GM21786 (cell line): Measurements from ENCODE around the gene RTP3.
"Not testable (repeated sequence)": the region's sequence is repeated elsewhere in the genome, so short reads cannot be mapped to it uniquely, and the experiment has no call there.

Experiments used
- ATAC-seq: cut with Tn5 transposase; IDR thresholded peaks from one replicate; pipeline ENCODE4 v1.9.1; 2021; ENCODE audit not compliant: unreplicated experiment

Gene RTP3

DNA sequence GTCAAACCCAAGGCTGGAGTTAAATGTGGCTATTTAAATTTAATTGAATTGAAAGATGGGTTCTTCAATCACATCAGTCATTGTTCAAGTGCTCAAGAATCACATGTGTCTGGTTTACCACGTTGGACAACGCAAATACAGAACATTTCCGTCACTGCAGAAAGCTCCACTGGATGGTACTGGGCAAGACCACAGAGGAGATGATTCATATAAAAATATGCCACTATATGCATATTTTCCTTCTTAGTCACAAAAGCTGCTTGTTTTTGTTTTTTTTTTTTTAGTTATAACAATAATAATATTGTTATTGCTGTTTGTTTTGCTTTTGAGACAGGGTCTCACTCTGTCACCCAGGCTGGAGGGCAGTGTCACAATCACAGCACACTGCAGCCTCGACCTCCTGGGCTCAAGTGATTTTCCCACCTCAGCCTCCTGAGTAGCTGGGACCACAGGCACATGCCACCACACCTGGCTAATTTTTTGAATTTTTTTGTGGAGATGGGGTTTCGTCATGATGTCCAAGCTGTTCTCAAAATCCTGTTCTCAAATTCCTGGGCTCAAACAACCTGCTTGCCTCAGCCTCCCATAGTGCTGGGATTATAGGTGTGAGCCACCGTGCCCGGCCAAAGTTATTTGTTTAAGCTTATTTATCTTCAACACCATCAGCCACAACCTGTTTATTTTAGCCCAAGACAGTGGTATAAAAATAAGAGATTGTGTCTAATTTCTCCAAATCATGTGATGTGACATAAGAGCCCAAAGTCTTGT lies 19.4 kb downstream of the RTP3 start:
- no peak for ATAC-seq

DNA sequence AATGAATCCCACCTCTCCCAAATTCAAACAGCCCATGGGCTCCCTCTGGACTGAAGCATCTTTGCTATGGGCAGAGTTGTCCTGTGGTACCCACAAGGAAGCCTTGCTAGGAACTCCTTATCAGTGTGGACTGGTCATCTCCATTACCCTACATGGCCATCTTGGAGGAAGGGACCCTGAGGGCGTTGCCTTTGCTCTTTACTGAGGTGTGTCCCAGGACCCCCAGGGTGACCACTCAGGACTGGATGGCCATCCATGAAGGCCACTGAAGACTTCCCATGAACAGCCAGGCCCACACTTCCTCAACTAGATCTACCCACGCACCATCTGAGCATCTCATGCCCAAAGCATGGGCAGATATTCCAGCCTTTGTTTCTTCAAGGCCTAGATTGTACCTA lies 20.0 kb downstream of the RTP3 start:
- no peak for ATAC-seq

DNA sequence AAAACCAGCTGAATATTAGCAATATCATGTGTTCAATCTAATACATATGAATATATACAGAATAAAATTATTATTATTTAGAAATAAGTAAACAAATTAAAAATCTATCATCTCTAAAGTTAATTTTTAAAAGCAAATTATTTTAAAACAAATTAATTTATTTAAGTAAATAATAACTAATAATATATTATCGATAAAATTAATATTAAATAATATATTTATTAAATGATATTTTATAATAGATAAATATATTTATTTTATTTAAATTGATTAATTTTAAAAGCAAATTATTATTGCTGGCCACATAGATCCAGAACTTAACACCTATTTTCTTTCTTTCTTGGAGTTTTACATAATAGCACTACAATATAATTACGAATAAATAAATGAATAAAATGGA lies 22.2 kb downstream of the RTP3 start:
- no peak for ATAC-seq

DNA sequence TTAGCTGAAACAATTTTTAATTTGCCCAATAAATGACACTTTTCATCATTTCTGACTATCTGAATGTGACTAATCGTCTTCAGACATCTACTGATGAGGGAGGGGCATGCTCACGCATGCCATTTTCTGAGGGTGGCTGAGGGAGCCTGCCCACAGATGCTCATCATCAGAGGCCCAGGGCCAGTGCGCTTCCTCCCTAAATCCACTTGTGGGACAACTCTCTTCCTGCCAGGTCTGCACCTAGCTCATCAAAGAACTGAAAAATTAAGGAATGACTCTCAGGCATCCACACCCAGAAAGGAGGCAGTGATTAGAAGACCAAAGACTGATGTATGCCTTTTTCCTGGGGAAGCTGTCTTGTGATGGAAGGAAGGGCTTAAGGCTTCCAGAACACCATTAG lies 22.8 kb downstream of the RTP3 start:
- no peak for ATAC-seq

DNA sequence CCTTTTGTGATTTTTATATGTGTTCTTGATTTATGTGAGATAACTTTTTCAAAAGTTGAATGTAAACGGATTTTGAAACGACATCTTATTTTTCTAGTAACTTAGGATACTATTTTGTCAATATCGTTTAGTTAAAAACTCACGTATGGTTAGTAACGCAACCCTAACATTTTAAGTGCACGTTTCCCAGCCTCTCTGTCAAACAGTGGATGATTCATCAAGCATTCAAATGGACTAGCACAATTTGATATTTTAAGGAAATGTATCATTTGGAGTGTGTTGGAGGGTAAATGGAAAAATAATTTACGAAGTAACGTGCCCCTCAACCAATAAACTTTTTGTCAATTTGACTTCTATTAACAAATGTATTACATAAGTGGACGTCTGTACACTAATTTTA lies 23.3 kb downstream of the RTP3 start:
- ATAC-seq = no peak

DNA sequence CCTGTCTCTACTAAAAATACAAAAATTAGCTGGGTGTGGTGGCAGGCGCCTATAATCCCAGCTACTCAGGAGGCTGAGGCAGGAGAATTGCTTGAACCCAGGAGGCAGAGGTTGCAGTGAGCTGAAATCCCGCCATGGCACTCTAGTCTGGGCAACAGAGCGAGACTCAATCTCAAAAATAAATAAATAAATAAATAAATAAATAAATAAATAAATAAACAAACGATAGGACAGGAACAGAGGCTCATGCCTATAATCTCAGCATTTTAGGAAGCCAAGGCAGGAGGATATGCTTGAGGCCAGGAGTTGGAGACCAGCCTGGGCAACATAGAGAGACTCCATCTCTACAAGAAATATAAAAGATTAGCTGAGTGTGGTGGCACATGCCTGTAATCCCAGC lies 24.4 kb downstream of the RTP3 start:
- ATAC-seq = not testable (repeated sequence)

DNA sequence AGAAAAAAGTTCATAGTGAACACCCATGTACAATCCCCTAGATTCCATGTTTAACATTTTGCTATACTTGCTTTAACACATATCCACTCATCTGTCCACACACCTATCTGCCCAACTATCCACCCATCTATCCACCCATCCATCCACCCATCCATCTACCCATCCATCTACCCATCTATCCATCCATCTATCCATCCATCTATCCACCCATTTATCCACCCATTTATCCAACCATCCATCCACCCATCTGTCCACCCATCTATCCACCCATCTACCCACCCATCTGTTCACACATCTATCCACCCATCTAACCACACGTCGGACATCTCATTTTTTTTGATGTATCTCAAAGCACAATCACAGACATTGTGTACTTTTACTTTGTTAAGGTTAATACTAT lies 25.8 kb downstream of the RTP3 start:
- no peak for ATAC-seq

DNA sequence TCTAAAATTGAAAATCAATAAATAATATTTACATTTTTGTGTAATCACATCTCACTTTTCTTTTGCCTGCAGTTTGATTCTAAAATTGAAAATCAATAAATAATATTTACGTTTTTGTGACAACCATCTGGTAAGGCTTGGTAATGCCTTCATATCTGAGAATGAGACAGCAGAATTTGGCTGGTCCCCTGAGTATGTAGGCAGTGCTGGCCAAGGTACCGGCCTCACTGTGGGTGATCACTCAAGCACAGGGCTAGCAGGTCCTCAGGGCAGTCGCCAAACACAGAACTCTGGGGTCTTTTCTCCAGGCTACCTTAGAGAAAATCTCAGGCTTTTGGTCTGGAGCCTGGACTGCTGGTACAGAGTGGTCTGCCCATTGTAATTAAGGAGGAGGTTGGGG lies 26.2 kb downstream of the RTP3 start:
- no peak for ATAC-seq

DNA sequence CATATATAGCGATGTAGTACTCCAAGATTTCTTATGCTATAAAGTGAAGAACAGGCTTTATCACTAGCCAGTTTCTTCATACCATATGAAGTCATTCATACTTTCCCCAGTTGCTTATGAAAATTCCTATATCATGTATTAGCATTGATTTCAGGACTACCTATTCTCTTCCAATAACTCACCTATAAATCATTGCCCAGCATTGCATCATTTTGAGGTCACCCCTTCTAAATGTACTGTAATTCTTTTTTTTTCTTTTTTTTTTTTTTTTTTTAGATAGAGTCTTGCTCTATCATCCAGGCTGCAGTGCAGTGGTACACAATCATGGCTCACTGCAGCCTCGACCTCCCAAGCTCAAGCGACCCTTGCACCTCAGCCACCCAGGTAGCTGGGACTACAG lies 27.1 kb downstream of the RTP3 start:
- no peak for ATAC-seq

DNA sequence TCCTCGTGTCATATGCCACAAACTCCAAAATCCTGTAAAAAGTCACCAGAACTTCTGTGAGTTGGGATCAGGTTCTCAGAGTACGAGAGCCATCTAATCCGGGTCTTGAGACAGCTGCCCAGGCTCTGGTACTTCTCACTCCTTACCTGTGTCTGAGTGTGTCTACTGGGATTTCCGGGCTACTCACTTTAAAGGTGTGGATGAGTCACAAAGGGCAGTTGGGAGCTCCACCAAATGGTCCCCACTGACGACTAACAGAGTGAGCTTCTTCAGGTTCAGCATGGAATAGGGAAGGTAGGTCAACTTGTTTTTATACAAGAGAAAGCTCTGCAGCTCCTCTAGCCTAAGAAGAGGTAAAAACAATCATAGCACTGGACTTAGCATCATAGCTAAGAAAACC lies 29.5 kb downstream of the RTP3 start:
- no peak for ATAC-seq

DNA sequence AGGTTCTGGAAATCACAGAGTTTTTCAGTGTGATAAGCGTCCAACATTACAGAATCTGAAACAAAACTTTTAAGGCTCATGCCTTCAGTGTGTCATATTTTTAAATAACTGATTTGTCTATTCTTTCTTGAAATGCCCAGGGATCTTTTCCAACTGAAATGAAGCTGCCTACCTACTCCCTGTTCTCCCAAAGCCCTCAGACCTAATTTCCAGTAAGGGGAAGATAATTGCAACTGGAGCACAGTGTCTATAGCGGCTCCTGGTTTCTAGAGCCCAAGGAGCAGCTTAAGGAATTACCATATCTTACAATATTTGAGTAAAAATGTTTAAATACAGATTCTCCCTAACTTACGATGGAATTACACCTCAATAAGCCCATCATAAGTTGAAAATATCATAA lies 35.3 kb downstream of the RTP3 start:
- ATAC-seq = no peak

DNA sequence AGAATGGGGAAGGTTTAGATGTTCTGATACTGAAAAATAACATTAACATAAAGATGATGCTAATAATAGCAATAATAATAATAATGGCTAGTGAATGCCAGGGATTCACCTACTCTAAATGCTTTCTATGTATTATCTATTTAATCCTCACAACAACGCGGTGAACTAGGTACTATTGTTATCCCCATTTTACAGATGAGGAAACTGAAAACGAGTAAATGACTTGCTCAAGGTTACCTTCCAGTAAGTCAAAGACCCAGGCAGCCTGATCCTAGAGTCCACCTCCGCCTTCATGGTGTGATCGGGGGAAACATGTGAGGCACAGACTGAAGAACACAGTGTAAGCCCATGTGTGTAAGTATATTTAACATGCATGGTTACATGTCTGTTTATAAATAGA lies 38.0 kb downstream of the RTP3 start:
- no peak for ATAC-seq

DNA sequence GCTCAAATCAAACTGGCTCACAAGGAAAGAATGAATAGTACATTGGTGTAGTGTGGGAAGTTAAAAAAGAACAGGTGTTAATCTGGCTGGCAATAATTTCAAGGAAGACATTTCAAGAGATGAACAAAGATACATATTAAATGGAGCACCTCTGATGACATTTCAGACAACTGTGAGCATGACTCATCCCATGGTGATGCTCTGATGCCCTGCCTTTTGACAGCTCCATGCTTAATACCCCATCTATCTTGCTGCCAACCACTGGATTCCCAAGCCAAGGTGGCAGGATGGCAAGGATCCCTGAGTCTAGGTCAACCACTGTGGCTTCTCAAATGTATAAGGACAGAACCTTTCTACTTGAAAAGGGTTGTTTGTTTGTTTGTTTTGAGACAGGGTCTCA lies 39.0 kb downstream of the RTP3 start:
- ATAC-seq = no peak

DNA sequence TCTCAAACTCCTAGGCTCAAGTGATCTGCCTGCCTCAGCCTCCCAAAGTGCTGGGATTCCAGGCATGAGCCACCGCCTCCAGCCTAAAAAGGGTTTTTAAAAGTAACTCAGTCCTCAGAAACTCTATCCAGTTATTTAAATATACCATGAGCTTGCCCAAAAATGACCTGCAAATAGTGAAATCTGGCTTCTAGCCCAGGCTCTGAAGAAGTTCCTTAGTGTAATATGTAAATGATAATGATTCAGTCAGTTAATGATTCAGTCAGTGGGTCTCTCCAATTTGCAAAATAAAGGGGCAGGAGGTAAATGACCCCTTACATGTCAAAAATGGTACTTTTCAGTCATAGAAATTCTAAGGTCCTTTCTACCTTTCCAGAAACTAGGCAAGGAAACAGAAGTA lies 39.5 kb downstream of the RTP3 start:
- no peak for ATAC-seq

DNA sequence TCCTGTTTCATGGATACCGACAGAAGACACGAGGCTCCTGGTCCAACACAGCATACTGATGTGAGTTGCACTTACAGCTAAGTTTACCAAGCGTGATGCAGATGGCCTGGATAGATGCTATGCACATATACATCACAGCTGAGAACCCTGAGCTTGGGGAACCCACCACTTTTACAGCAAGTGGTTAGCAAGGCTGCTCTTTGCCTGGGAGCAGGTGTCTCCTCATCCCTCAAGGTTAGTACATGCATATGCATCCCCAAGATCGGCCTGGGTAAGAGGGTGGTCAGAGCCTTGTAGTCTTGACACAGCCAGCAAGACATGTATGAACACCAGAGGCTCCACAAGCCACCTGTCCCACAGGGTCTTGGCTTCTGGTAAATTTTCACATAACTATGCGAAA lies 40.0 kb downstream of the RTP3 start:
- no peak for ATAC-seq

DNA sequence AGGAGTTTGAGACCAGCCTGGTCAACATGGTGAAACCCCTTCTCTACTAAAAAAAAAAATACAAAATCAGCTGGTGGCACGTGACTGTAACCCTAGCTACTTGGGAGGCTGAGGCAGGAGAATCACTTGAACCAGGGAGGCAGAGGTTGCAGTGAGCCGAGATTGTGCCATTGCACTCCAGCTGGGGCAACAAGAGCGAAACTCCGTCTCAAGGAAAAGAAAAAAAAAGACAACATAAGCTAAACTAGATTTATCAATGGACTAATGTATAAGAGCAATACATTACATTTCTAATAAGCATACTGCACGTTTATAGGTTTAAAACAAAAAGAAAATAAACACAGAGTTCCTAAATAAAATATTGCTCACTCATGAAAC lies 40.6 kb downstream of the RTP3 start:
- not testable (repeated sequence) for ATAC-seq

DNA sequence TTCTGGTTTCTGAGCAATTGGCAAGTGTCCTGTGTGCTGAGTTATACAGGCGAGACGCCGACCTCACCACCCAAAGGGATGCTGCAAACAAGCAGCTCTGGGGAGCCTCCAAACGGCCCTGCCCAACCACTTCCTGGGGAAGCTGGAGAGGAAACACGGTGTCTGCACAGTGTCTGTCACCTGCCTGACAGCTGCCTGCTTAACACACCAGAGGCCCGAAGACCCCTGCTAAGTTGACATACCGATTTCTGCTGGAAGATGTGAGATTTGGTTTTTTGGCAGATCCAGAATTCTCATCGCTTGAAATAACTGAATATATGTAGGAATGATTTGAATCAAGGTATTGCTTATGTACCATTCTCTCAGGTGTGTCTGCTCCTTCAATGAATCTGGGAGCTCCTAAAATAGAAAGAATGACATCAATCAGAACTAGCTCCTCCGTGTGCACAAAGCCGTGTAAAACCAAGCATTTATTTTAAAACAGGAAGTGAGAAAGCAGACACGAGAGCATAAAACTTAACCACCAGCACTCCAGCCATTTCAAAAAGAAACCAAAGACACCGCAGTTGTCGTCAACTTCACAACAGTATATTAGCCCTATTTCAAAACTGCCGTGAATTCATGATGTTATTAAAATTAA lies 41.1 kb downstream of the RTP3 start:
- peak; percentile 76 for ATAC-seq

DNA sequence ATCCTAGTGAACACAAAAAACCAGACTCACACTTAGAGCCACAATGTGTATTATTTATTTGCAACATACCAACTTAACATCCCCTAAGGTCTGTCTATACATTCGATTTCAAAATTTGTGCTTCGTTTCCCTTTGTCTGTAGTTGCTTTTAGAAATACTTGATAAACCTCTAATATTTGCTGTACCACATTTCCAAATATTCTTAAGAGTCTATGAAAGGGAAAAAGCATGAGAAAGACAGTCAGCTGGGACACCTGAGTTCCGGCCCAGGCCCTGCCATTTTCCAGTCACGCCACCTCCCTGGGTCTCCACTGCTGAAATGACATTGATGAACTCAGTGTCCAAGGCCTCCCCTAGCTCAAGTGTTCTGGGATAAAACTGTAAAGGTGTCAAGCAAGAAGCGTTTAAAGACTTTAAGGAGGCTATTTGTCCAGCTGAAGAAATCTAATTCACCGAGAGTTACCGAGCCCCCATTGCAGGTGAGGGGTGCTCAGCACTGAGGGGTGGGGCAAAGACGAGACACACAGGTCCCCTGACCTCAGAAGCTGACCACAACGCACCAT lies 41.7 kb downstream of the RTP3 start:
- no peak for ATAC-seq

DNA sequence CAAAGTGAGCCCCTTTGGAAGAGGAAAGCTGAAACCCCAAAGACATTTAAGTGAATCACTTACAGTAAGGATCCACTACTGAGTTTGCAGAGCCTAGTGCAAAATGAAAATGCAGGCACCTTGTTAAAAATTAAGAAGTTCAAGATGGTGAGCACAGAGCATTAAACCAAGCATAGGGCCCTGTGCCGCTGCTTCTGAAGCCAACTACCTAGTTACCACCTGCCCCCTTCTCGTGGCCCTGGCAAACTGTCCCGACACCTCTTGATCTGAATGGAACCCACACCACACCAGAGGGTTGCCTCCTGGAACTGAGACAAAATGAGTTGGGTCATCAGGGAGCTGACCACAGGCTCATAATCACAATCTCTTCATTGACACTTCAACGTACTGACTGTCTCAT lies 42.8 kb downstream of the RTP3 start:
- ATAC-seq = no peak

DNA sequence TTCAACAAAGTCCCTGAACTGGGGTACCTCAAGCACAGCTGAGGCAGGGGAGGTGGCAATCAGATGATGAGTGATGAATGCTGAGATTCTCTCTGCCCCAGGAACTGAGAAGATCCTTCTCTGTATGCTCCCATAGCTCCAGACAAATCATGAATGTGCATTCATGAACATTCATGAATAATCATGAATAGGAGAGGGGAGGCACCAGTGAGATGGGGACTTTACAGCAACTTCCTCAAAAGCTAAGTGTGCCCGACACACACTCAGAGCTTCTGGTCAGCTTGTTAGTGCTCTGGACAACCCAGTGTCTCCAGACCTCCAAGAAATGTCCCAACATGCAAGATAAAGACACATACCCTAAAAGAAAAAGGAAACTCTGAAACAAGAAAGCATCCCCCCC lies 44.1 kb downstream of the RTP3 start:
- ATAC-seq = no peak

DNA sequence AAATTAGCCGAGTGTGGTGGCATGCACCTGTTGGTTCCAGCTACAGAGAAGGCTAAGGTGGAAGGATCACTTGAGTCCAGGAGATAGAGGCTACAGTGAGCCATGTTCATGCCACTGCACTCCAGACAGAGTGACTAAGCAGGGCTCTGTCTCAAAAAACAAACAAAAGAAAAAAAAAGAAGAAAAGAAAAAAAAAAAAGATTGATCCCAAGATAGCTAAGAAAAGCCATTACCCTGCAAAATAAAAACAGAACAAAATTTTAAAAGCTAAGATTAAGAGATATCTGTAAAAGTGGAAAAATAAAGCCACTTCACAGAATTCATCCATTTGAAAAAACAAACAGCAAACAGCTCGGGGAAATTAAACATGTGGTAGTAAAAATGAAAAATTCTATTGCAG lies 44.6 kb downstream of the RTP3 start:
- no peak for ATAC-seq

DNA sequence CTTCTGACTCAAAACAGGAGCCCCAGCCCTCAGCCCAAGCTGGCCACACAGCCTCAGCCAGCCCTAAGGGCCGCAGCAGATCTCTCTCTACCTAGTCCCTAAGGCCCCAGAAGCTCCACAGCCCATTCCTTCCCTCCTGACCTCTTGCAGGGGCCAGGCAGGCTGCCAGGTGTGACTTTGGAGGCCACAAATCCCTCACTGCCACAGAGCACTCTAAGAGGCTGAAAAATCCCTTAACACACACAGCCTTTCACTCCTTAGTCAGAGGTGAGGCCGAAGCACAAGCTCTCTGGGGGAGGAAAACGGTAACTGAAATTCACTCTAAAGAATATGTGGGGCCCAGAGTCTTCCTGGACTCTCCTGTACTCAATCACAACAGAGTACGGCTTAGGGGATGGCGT lies 45.0 kb downstream of the RTP3 start:
- ATAC-seq = no peak
